WTC11 (cell line): ENCODE measurements around the gene HYOU1. TPM values are rescaled to one million over a fixed set of nuclear protein-coding genes. Genes with fewer than 3 reads are reported as not detected.

ENCODE experiments used
- ATAC-seq: fragments of 200-7000 bp; cut with Tn5 transposase; 2 replicates; pipeline ENCODE4 v1.10.0; 2021; ENCODE audit warnings: mild to moderate bottlenecking, moderate library complexity
- CTCF ChIA-PET: fragments of 300-600 bp; sonication (Branson Sonifier 250); formaldehyde crosslinking; loops from one replicate; lab custom pipeline; 2021; ENCODE audit warnings: antibody characterized with exemption; lab: Charles Lee
- POLR2A ChIA-PET: fragments of 350-600 bp; sonication (Branson Sonifier 250); formaldehyde crosslinking; loops from one replicate; lab custom pipeline; 2021; ENCODE audit warnings: antibody characterized with exemption; lab: Charles Lee
- DNase-seq: peaks from one replicate; pipeline ENCODE4 v3.0.0; 2021; ENCODE audit warnings: low spot score
- H3K27ac Mint-ChIP-seq: 2 replicates; pipeline ENCODE4 v1.8.0; 2021; ENCODE audit warnings: mixed read lengths
- H3K27me3 Mint-ChIP-seq: 2 replicates; pipeline ENCODE4 v1.8.0; 2021; ENCODE audit warnings: low read depth, mild to moderate bottlenecking, moderate library complexity, mixed read lengths
- H3K36me3 Mint-ChIP-seq: 2 replicates; pipeline ENCODE4 v1.8.0; 2021; ENCODE audit warnings: mixed read lengths
- H3K4me1 Mint-ChIP-seq: 2 replicates; pipeline ENCODE4 v1.8.0; 2022; ENCODE audit warnings: mixed read lengths
- H3K4me3 Mint-ChIP-seq: 2 replicates; pipeline ENCODE4 v1.8.0; 2021; ENCODE audit warnings: mild to moderate bottlenecking, moderate library complexity, mixed read lengths
- H3K9me3 Mint-ChIP-seq: 2 replicates; pipeline ENCODE4 v1.8.0; 2021; ENCODE audit warnings: mixed read lengths
- CREM ChIP-seq: sonication (generic); formaldehyde crosslinking; IDR thresholded peaks from 2 replicates; pipeline ENCODE4 v1.8.1; 2022; ENCODE audit warnings: mild to moderate bottlenecking, missing genetic modification reagents, moderate library complexity
- ELF4 ChIP-seq: sonication (generic); formaldehyde crosslinking; IDR thresholded peaks from 2 replicates; pipeline ENCODE4 v1.8.1; 2022; ENCODE audit warnings: low read depth, mild to moderate bottlenecking, moderate library complexity, missing genetic modification reagents
- EMX1 ChIP-seq: fragments of 250-450 bp; sonication (Bioruptor Pico); IDR thresholded peaks from 2 replicates; pipeline ENCODE4 v1.8.0; 2021; ENCODE audit warnings: mild to moderate bottlenecking
- ETV6 ChIP-seq: sonication (generic); formaldehyde crosslinking; IDR thresholded peaks from 2 replicates; pipeline ENCODE4 v1.8.1; 2022; ENCODE audit warnings: mild to moderate bottlenecking, missing genetic modification reagents
- GABPB1 ChIP-seq: sonication (generic); formaldehyde crosslinking; IDR thresholded peaks from 2 replicates; pipeline ENCODE4 v1.8.1; 2023; ENCODE audit warnings: mild to moderate bottlenecking, missing genetic modification reagents
- IRF2 ChIP-seq: sonication (generic); formaldehyde crosslinking; IDR thresholded peaks from 2 replicates; pipeline ENCODE4 v1.8.0; 2022; ENCODE audit warnings: low read depth, missing genetic modification reagents, borderline replicate concordance
- JAZF1 ChIP-seq: fragments of 250-450 bp; sonication (Bioruptor Pico); IDR thresholded peaks from 2 replicates; pipeline ENCODE4 v1.9.0; 2021; ENCODE audit warnings: moderate library complexity, mild to moderate bottlenecking, inconsistent platforms
- MYBL2 ChIP-seq: sonication (generic); formaldehyde crosslinking; IDR thresholded peaks from 2 replicates; pipeline ENCODE4 v1.8.1; 2023; ENCODE audit warnings: mild to moderate bottlenecking, moderate library complexity, missing genetic modification reagents
- NFE2L1 ChIP-seq: sonication (generic); formaldehyde crosslinking; IDR thresholded peaks from 2 replicates; pipeline ENCODE4 v1.8.1; 2023; ENCODE audit warnings: missing genetic modification reagents
- SMAD3 ChIP-seq: sonication (generic); formaldehyde crosslinking; IDR thresholded peaks from 2 replicates; pipeline ENCODE4 v1.8.0; 2022; ENCODE audit warnings: missing genetic modification reagents, mild to moderate bottlenecking, borderline replicate concordance
- SP1 ChIP-seq: sonication (generic); formaldehyde crosslinking; conservative IDR thresholded peaks from 2 replicates; pipeline ENCODE4 v1.8.1; 2022; ENCODE audit warnings: missing genetic modification reagents
- TCF7 ChIP-seq: sonication (generic); formaldehyde crosslinking; IDR thresholded peaks from 2 replicates; pipeline ENCODE4 v1.8.0; 2022; ENCODE audit warnings: mild to moderate bottlenecking, low read depth, missing genetic modification reagents, moderate library complexity
- ZBTB21 ChIP-seq: sonication (generic); formaldehyde crosslinking; IDR thresholded peaks from 2 replicates; pipeline ENCODE4 v1.8.1; 2023; ENCODE audit warnings: mild to moderate bottlenecking, missing genetic modification reagents, borderline replicate concordance
- ZNF121 ChIP-seq: sonication (generic); formaldehyde crosslinking; IDR thresholded peaks from 2 replicates; pipeline ENCODE4 v1.8.0; 2023; ENCODE audit warnings: missing genetic modification reagents
- ZNF138 ChIP-seq: sonication (generic); formaldehyde crosslinking; conservative IDR thresholded peaks from 2 replicates; pipeline ENCODE4 v1.8.1; 2022; ENCODE audit warnings: mild to moderate bottlenecking, moderate library complexity, missing genetic modification reagents
- ZNF396 ChIP-seq: fragments of 250-450 bp; sonication (Bioruptor Pico); IDR thresholded peaks from 2 replicates; pipeline ENCODE4 v1.8.0; 2021; ENCODE audit warnings: mild to moderate bottlenecking, moderate library complexity, borderline replicate concordance
- total RNA-seq: library from RNA; stranded (reverse); gene quantifications from 3 replicates; pipeline ENCODE4 v1.2.3, GENCODE V29; 2021
- TF ChIP-seq, protein P1 (sequence below): sonication (generic); formaldehyde crosslinking; IDR thresholded peaks from 2 replicates; pipeline ENCODE4 v1.8.1; 2023; ENCODE audit warnings: mild to moderate bottlenecking, missing genetic modification reagents, moderate library complexity
- TF ChIP-seq, protein P2 (sequence below): sonication (generic); formaldehyde crosslinking; IDR thresholded peaks from 2 replicates; pipeline ENCODE4 v1.8.1; 2023; ENCODE audit warnings: mild to moderate bottlenecking, missing genetic modification reagents, borderline replicate concordance
- TF ChIP-seq, protein P3 (sequence below): sonication (generic); formaldehyde crosslinking; IDR thresholded peaks from 2 replicates; pipeline ENCODE4 v1.8.0; 2023; ENCODE audit warnings: missing genetic modification reagents, mild to moderate bottlenecking, borderline replicate concordance
- TF ChIP-seq, protein P4 (sequence below): sonication (generic); formaldehyde crosslinking; IDR thresholded peaks from 2 replicates; pipeline ENCODE4 v1.8.1; 2022; ENCODE audit warnings: missing genetic modification reagents, borderline replicate concordance
- TF ChIP-seq, protein P5 (sequence below): sonication (generic); formaldehyde crosslinking; IDR thresholded peaks from 2 replicates; pipeline ENCODE4 v1.8.1; 2023; ENCODE audit warnings: mild to moderate bottlenecking, missing genetic modification reagents, moderate library complexity

The HYOU1 gene
- total RNA-seq, 1 experiment from 2014 or later, result 276 TPM

DNA sequence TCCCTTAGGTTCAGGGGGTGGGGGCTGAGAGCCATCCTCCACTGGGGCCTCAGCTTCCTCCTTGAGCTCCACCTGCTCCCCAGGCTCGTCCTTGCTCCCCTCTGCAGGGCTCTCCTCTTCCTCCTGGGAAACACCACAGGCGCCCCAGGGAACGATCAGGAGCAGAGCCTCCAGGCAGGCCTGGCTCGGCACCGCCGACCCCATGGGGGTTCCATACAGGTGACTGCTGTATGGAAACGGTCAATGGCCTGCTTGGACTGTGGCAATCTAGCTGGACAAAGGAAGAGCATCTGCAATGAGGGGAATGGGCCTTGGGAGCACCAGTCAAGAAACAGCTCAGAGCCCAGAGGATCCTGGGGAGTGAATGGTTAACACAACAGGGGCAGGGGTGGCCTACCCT lies 7.9 kb downstream of the HYOU1 start (continued):
- TF ChIP-seq, protein P1, sequence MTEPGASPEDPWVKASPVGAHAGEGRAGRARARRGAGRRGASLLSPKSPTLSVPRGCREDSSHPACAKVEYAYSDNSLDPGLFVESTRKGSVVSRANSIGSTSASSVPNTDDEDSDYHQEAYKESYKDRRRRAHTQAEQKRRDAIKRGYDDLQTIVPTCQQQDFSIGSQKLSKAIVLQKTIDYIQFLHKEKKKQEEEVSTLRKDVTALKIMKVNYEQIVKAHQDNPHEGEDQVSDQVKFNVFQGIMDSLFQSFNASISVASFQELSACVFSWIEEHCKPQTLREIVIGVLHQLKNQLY, result no peak
- TF ChIP-seq IRF2 (CRISPR knock-in tag), result no peak

DNA sequence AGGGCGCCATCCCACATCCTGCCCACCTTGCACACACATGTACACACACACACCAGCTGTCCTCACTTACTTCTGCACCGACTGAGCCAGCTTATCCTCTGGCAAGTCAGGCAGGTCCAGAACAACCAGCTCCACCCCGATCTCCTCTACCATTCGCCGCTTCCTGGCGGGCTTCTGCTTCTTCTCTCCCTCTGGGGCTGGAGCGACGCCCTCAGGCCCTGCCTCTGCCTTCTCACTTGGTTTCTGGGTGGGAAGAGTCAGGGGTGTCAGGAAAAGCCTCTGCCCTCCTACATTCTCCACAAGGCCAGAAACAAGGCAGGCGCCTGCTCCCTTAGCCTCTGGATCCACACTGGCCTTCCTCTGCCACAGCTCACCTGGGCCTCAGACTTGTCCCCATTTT lies 8.4 kb downstream of the HYOU1 start:
- POLR2A ChIA-PET, result no interaction called here

DNA sequence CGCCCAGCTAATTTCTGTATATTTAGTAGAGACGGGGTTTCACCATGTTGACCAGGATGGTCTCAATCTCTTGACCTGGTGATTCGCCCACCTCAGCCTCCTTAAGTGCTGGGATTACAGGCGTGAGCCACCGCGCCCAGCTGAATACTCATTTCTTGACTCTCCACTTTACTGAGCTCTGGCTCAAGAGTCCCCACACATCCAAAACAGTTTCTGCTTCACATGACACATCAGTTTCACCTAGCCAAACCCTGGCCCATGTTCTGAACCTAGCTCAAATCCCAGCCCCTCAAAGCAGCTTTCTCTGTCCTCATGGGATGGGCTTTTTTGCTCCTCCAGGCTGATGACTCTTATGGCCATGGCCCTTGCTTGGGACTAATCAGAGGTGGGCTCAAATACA lies 9.8 kb downstream of the HYOU1 start:
- no peak for DNase-seq
- no peak overlapping the region for H3K4me3 Mint-ChIP-seq
- ChIA-PET CTCF (interaction anchor here (0.7 to 0.9 kb wide), 2 partner anchors 16 to 20 kb away, joined by 3 to 5 read pairs; partner anchors contain the start of gene VPS11), POLR2A (interaction anchor here (2.1 kb wide), 1 partner anchor 9 kb away, joined by 8 read pairs; no protein-coding TSS in a partner anchor)
- TF ChIP-seq ETV6 (CRISPR knock-in tag) (no peak), ZNF396 (CRISPR knock-in tag) (no peak), ZNF121 (CRISPR knock-in tag) (no peak), TCF7 (no peak)
- TF ChIP-seq, protein P2, sequence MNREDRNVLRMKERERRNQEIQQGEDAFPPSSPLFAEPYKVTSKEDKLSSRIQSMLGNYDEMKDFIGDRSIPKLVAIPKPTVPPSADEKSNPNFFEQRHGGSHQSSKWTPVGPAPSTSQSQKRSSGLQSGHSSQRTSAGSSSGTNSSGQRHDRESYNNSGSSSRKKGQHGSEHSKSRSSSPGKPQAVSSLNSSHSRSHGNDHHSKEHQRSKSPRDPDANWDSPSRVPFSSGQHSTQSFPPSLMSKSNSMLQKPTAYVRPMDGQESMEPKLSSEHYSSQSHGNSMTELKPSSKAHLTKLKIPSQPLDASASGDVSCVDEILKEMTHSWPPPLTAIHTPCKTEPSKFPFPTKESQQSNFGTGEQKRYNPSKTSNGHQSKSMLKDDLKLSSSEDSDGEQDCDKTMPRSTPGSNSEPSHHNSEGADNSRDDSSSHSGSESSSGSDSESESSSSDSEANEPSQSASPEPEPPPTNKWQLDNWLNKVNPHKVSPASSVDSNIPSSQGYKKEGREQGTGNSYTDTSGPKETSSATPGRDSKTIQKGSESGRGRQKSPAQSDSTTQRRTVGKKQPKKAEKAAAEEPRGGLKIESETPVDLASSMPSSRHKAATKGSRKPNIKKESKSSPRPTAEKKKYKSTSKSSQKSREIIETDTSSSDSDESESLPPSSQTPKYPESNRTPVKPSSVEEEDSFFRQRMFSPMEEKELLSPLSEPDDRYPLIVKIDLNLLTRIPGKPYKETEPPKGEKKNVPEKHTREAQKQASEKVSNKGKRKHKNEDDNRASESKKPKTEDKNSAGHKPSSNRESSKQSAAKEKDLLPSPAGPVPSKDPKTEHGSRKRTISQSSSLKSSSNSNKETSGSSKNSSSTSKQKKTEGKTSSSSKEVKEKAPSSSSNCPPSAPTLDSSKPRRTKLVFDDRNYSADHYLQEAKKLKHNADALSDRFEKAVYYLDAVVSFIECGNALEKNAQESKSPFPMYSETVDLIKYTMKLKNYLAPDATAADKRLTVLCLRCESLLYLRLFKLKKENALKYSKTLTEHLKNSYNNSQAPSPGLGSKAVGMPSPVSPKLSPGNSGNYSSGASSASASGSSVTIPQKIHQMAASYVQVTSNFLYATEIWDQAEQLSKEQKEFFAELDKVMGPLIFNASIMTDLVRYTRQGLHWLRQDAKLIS (CRISPR knock-in tag), result no peak
- no peaks in the 10 kb centered on the region for H3K27me3 Mint-ChIP-seq
- peaks cover 7% of the 10 kb centered on the region for H3K4me1 Mint-ChIP-seq
- H3K36me3 Mint-ChIP-seq, result peaks cover 61% of the 10 kb centered on the region
- no peak overlapping the region for H3K27ac Mint-ChIP-seq
- no peaks in the 10 kb centered on the region for H3K9me3 Mint-ChIP-seq
- ATAC-seq, result no peak

More for the DNA sequence above, 8.4 kb downstream of the HYOU1 start:
- Mint-ChIP-seq H3K27me3 (no peaks in the 10 kb centered on the region), H3K27ac (no peak overlapping the region), H3K4me1 (peaks cover 7% of the 10 kb centered on the region), H3K4me3 (no peak overlapping the region), H3K36me3 (peaks cover 76% of the 10 kb centered on the region), H3K9me3 (no peaks in the 10 kb centered on the region)
- no peak for TF ChIP-seq ELF4 (CRISPR knock-in tag)
- TF ChIP-seq EMX1, result no peak
- no peak for TF ChIP-seq GABPB1 (CRISPR knock-in tag)
- TF ChIP-seq SMAD3, result no peak
- no peak for TF ChIP-seq ZNF121 (CRISPR knock-in tag)
- TF ChIP-seq, protein P3, sequence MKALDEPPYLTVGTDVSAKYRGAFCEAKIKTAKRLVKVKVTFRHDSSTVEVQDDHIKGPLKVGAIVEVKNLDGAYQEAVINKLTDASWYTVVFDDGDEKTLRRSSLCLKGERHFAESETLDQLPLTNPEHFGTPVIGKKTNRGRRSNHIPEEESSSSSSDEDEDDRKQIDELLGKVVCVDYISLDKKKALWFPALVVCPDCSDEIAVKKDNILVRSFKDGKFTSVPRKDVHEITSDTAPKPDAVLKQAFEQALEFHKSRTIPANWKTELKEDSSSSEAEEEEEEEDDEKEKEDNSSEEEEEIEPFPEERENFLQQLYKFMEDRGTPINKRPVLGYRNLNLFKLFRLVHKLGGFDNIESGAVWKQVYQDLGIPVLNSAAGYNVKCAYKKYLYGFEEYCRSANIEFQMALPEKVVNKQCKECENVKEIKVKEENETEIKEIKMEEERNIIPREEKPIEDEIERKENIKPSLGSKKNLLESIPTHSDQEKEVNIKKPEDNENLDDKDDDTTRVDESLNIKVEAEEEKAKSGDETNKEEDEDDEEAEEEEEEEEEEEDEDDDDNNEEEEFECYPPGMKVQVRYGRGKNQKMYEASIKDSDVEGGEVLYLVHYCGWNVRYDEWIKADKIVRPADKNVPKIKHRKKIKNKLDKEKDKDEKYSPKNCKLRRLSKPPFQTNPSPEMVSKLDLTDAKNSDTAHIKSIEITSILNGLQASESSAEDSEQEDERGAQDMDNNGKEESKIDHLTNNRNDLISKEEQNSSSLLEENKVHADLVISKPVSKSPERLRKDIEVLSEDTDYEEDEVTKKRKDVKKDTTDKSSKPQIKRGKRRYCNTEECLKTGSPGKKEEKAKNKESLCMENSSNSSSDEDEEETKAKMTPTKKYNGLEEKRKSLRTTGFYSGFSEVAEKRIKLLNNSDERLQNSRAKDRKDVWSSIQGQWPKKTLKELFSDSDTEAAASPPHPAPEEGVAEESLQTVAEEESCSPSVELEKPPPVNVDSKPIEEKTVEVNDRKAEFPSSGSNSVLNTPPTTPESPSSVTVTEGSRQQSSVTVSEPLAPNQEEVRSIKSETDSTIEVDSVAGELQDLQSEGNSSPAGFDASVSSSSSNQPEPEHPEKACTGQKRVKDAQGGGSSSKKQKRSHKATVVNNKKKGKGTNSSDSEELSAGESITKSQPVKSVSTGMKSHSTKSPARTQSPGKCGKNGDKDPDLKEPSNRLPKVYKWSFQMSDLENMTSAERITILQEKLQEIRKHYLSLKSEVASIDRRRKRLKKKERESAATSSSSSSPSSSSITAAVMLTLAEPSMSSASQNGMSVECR (CRISPR knock-in tag), result no peak
- no peak for TF ChIP-seq JAZF1 (CRISPR knock-in tag)
- TF ChIP-seq ZBTB21 (CRISPR knock-in tag), result no peak
- no peak for TF ChIP-seq ZNF138 (CRISPR knock-in tag)
- TF ChIP-seq, protein P4, sequence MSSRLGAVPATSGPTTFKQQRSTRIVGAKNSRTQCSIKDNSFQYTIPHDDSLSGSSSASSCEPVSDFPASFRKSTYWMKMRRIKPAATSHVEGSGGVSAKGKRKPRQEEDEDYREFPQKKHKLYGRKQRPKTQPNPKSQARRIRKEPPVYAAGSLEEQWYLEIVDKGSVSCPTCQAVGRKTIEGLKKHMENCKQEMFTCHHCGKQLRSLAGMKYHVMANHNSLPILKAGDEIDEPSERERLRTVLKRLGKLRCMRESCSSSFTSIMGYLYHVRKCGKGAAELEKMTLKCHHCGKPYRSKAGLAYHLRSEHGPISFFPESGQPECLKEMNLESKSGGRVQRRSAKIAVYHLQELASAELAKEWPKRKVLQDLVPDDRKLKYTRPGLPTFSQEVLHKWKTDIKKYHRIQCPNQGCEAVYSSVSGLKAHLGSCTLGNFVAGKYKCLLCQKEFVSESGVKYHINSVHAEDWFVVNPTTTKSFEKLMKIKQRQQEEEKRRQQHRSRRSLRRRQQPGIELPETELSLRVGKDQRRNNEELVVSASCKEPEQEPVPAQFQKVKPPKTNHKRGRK (CRISPR knock-in tag), result no peak
- TF ChIP-seq NFE2L1 (CRISPR knock-in tag), result no peak
- TF ChIP-seq SP1 (CRISPR knock-in tag), result no peak
- TF ChIP-seq MYBL2, result no peak
- TF ChIP-seq, protein P5, sequence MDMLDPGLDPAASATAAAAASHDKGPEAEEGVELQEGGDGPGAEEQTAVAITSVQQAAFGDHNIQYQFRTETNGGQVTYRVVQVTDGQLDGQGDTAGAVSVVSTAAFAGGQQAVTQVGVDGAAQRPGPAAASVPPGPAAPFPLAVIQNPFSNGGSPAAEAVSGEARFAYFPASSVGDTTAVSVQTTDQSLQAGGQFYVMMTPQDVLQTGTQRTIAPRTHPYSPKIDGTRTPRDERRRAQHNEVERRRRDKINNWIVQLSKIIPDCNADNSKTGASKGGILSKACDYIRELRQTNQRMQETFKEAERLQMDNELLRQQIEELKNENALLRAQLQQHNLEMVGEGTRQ (CRISPR knock-in tag), result no peak
- no peak for TF ChIP-seq CREM (CRISPR knock-in tag)
- DNase-seq, result no peak
- CTCF ChIA-PET, result interaction anchor here (0.6 kb wide), 1 partner anchor 95 kb away, joined by 3 read pairs; no protein-coding TSS in a partner anchor
- ATAC-seq, result no peak
